GM18502 (cell line): ENCODE measurements around the gene KIF3C.
"Not testable (repeated sequence)": the region's sequence is repeated elsewhere in the genome, so short reads cannot be mapped to it uniquely, and the experiment has no call there.

Experiments used
- ATAC-seq: cut with Tn5 transposase; IDR thresholded peaks from one replicate; pipeline ENCODE4 v1.9.1; 2021; ENCODE audit warnings: mild to moderate bottlenecking; ENCODE audit not compliant: unreplicated experiment, poor library complexity

Gene KIF3C

GRCh38 chr2:25966531-25967270 lies 15.6 kb downstream of the KIF3C start:
- no peak for ATAC-seq

- ATAC-seq: no peak
Observed at GRCh38 chr2:25964891-25965290, 17.4 kb downstream of the KIF3C start.

- ATAC-seq: no peak
Observed at GRCh38 chr2:25960920-25961319, 21.4 kb downstream of the KIF3C start.

GRCh38 chr2:25960396-25960795 lies 21.9 kb downstream of the KIF3C start:
- ATAC-seq: no peak

GRCh38 chr2:25958611-25959010 lies 23.7 kb downstream of the KIF3C start:
- ATAC-seq: not testable (repeated sequence)

GRCh38 chr2:25957743-25958142 lies 24.6 kb downstream of the KIF3C start:
- ATAC-seq: no peak

- ATAC-seq: no peak
Observed at GRCh38 chr2:25955869-25956535, 26.3 kb downstream of the KIF3C start.

- ATAC-seq: no peak
Observed at GRCh38 chr2:25955036-25955435, 27.3 kb downstream of the KIF3C start.

- ATAC-seq: no peak
Observed at GRCh38 chr2:25954199-25954752, 28.0 kb downstream of the KIF3C start.

- ATAC-seq: no peak
Observed at GRCh38 chr2:25951071-25951547, 31.2 kb downstream of the KIF3C start.

- ATAC-seq: no peak
Observed at GRCh38 chr2:25948437-25948836, 33.9 kb downstream of the KIF3C start.

- no peak for ATAC-seq
Observed at GRCh38 chr2:25941042-25941441, 41.3 kb downstream of the KIF3C start.

- ATAC-seq: no peak
Observed at GRCh38 chr2:25939257-25939668, 43.0 kb downstream of the KIF3C start.

- ATAC-seq: no peak
Observed at GRCh38 chr2:25938345-25938744, 44.0 kb downstream of the KIF3C start.

- ATAC-seq: no peak
Observed at GRCh38 chr2:25936889-25937545, 45.3 kb downstream of the KIF3C start.

- ATAC-seq: no peak
Observed at GRCh38 chr2:25933622-25934021, 48.7 kb downstream of the KIF3C start.

- no peak for ATAC-seq
Observed at GRCh38 chr2:25929789-25930473, 52.4 kb downstream of the KIF3C start.

- no peak for ATAC-seq
Observed at GRCh38 chr2:25928668-25929067, 53.6 kb downstream of the KIF3C start.

- no peak for ATAC-seq
Observed at GRCh38 chr2:25926984-25927756, 55.1 kb downstream of the KIF3C start.

GRCh38 chr2:25922501-25922900 lies 59.8 kb downstream of the KIF3C start:
- no peak for ATAC-seq
